Endodermal cell (in vitro differentiated cells): ENCODE data around the gene RNF220. TPM values are rescaled to one million over a fixed set of nuclear protein-coding genes. Genes with fewer than 3 reads are reported as not detected.

ENCODE experiments used
- DNase-seq: peaks from one replicate; pipeline ENCODE4 v3.0.0-alpha.2; 2017
- H3K27ac ChIP-seq: 2 replicates; pipeline ENCODE4 v1.5.1; 2013; ENCODE audit warnings: mild to moderate bottlenecking, low read depth, low read length, moderate library complexity
- H3K27me3 ChIP-seq: 2 replicates; pipeline ENCODE4 v1.6.1; 2013; ENCODE audit warnings: mild to moderate bottlenecking, low read length, moderate library complexity; ENCODE audit not compliant: insufficient read depth, control insufficient read depth, poor library complexity, severe bottlenecking
- H3K36me3 ChIP-seq: 2 replicates; pipeline ENCODE4 v1.7.0; 2013; ENCODE audit warnings: mild to moderate bottlenecking, low read length, moderate library complexity; ENCODE audit not compliant: control insufficient read depth, insufficient read depth
- H3K4me1 ChIP-seq: one replicate; pipeline ENCODE4 v1.7.0; 2013; ENCODE audit warnings: low read length; ENCODE audit not compliant: control insufficient read depth, insufficient read depth
- H3K4me3 ChIP-seq: 2 replicates; pipeline ENCODE4 v1.5.1; 2013; ENCODE audit warnings: mild to moderate bottlenecking, low read length, moderate library complexity
- H3K9ac ChIP-seq: 2 replicates; pipeline ENCODE4 v1.6.1; 2013; ENCODE audit warnings: mild to moderate bottlenecking, low read length, moderate library complexity; ENCODE audit not compliant: poor library complexity, severe bottlenecking; ENCODE audit errors: extremely low read depth
- H3K9me3 ChIP-seq: 2 replicates; pipeline ENCODE4 v1.6.1; 2013; ENCODE audit warnings: mild to moderate bottlenecking, low read length, moderate library complexity; ENCODE audit not compliant: control insufficient read depth
- H3K27ac Mint-ChIP-seq: 2 replicates; pipeline ENCODE4 v1.8.0; 2020; ENCODE audit warnings: mixed read lengths
- H3K27me3 Mint-ChIP-seq: 2 replicates; pipeline ENCODE4 v1.8.0; 2021; ENCODE audit warnings: mild to moderate bottlenecking, mixed read lengths; ENCODE audit not compliant: insufficient read depth
- H3K36me3 Mint-ChIP-seq: 2 replicates; pipeline ENCODE4 v1.8.0; 2020; ENCODE audit warnings: low read depth, mixed read lengths
- H3K4me1 Mint-ChIP-seq: 2 replicates; pipeline ENCODE4 v1.8.0; 2020; ENCODE audit warnings: mixed read lengths
- H3K4me3 Mint-ChIP-seq: 2 replicates; pipeline ENCODE4 v1.8.0; 2020; ENCODE audit warnings: mild to moderate bottlenecking, moderate library complexity, mixed read lengths
- H3K9me3 Mint-ChIP-seq: 2 replicates; pipeline ENCODE4 v1.8.0; 2020; ENCODE audit warnings: mild to moderate bottlenecking, mixed read lengths
- WGBS, 2 experiments: methylation state at CpG; one replicate each; pipeline versions ENCODE4 v1.1.5 to v1.1.7; 2013; ENCODE audit warnings: missing lambda C conversion rate in 2 of 2, mixed read lengths in 1 of 2; ENCODE audit not compliant: insufficient coverage in 1 of 2, insufficient read length in 1 of 2; 5-methylcytosine and 5-hydroxymethylcytosine counted together
- total RNA-seq, 2 donors: library from RNA; stranded (reverse); fragmentation: NEBNext Ultra II Directional in 1 of 2; extraction: Animal tissue kit (Norgen Biotek cat#: 25700) in 1 of 2; gene quantifications; 2 replicates in 1 of 2; 3 replicates in 1 of 2; pipeline ENCODE4 v1.2.1, GENCODE V29; 2021
- TF ChIP-seq, protein P1 (sequence below): fragments of 200-600 bp; sonication (generic); conservative IDR thresholded peaks from 2 replicates; pipeline ENCODE4 v1.5.0; 2021; ENCODE audit warnings: antibody characterized with exemption, mild to moderate bottlenecking

RNF220 gene
- total RNA-seq, 2 donors from 2014 or later, result 94.6 to 95.5 TPM

GRCh38 chr1:44617703-44618029 lies 212.6 kb downstream of the RNF220 start:
- Mint-ChIP-seq H3K27ac (no peak overlapping the region), H3K4me1 (peaks cover 22% of the 10 kb centered on the region), H3K27me3 (peaks cover 47% of the 10 kb centered on the region), H3K9me3 (no peaks in the 10 kb centered on the region), H3K36me3 (no peaks in the 10 kb centered on the region), H3K4me3 (peak overlapping the region; percentile 48)
- H3K4me1 ChIP-seq, result no peaks in the 10 kb centered on the region
- no peaks in the 10 kb centered on the region for H3K9me3 ChIP-seq
- H3K36me3 ChIP-seq, result no peaks in the 10 kb centered on the region
- peaks cover 36% of the 10 kb centered on the region for H3K27me3 ChIP-seq
- no peak overlapping the region for H3K27ac ChIP-seq
- no peak overlapping the region for H3K9ac ChIP-seq
- TF ChIP-seq, protein P1, sequence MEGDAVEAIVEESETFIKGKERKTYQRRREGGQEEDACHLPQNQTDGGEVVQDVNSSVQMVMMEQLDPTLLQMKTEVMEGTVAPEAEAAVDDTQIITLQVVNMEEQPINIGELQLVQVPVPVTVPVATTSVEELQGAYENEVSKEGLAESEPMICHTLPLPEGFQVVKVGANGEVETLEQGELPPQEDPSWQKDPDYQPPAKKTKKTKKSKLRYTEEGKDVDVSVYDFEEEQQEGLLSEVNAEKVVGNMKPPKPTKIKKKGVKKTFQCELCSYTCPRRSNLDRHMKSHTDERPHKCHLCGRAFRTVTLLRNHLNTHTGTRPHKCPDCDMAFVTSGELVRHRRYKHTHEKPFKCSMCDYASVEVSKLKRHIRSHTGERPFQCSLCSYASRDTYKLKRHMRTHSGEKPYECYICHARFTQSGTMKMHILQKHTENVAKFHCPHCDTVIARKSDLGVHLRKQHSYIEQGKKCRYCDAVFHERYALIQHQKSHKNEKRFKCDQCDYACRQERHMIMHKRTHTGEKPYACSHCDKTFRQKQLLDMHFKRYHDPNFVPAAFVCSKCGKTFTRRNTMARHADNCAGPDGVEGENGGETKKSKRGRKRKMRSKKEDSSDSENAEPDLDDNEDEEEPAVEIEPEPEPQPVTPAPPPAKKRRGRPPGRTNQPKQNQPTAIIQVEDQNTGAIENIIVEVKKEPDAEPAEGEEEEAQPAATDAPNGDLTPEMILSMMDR, result no peak
- WGBS, 2 experiments, result 65% methylated on average over 1 of the region's 1 CpG; no CpG with 5 or more reads in 1 of the 2 experiments
- H3K4me3 ChIP-seq, result no peak overlapping the region
- DNase-seq, result no peak

DNA sequence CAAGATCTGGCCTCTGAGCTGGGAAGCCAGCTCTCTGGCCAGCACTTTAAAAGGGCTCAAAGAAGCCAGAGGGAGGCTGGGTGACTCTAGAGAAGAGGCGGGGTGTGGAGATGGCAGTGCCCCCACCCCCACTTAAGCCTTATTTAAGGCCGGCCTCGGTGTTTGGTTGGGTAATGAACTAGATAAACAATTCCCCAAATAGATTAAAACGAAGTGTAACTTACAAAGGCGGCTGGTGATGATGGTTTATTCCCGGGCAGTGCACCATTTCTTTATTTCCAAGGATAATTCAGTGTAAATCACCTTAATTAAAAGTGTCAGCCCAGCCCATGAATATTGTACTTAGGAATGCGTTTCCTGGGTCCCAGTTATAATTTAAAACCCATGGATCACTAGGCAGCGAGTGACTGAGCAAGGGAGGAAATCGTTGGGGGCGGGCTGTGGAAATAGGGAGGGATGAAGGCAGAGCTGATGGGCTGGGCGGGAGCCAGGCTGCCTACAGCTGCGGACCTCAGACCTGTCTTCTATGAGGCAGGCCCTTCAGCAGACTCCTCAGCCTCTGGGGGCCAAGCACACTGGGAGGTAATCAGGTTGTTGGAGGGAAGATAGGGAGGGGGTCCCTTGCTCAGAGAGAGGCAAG lies 214.3 kb downstream of the RNF220 start:
- Mint-ChIP-seq H3K4me3 (no peak overlapping the region), H3K4me1 (peaks cover 29% of the 10 kb centered on the region), H3K27ac (no peak overlapping the region), H3K36me3 (no peaks in the 10 kb centered on the region), H3K27me3 (peaks cover 50% of the 10 kb centered on the region), H3K9me3 (no peaks in the 10 kb centered on the region)
- H3K27ac ChIP-seq, result no peak overlapping the region
- H3K9me3 ChIP-seq, result no peaks in the 10 kb centered on the region
- H3K9ac ChIP-seq, result no peak overlapping the region
- no peaks in the 10 kb centered on the region for H3K4me1 ChIP-seq
- peak; percentile 62 for DNase-seq
- H3K4me3 ChIP-seq, result no peak overlapping the region
- peaks cover 36% of the 10 kb centered on the region for H3K27me3 ChIP-seq
- no peaks in the 10 kb centered on the region for H3K36me3 ChIP-seq
- 67 to 84% methylated on average over 4 to 12 of the region's 12 CpGs for WGBS, 2 experiments
- TF ChIP-seq, protein P1, result no peak

GRCh38 chr1:44620072-44620471 lies 215.0 kb downstream of the RNF220 start:
- 85 to 97% methylated on average over 2 to 3 of the region's 3 CpGs for WGBS, 2 experiments
- H3K9ac ChIP-seq, result no peak overlapping the region
- Mint-ChIP-seq H3K36me3 (no peaks in the 10 kb centered on the region), H3K4me1 (peaks cover 26% of the 10 kb centered on the region), H3K27me3 (peaks cover 50% of the 10 kb centered on the region), H3K4me3 (no peak overlapping the region), H3K9me3 (no peaks in the 10 kb centered on the region), H3K27ac (no peak overlapping the region)
- H3K27ac ChIP-seq, result no peak overlapping the region
- no peak overlapping the region for H3K4me3 ChIP-seq
- DNase-seq, result no peak
- H3K27me3 ChIP-seq, result peaks cover 35% of the 10 kb centered on the region
- H3K9me3 ChIP-seq, result no peaks in the 10 kb centered on the region
- H3K36me3 ChIP-seq, result no peaks in the 10 kb centered on the region
- no peaks in the 10 kb centered on the region for H3K4me1 ChIP-seq
- TF ChIP-seq, protein P1, result no peak
